GM19351 (cell line): ENCODE results near the gene NTN1.

Experiments used
- ATAC-seq: cut with Tn5 transposase; IDR thresholded peaks from one replicate; pipeline ENCODE4 v1.9.1; 2021; ENCODE audit warnings: mild to moderate bottlenecking, moderate library complexity; ENCODE audit not compliant: unreplicated experiment

Gene NTN1

DNA sequence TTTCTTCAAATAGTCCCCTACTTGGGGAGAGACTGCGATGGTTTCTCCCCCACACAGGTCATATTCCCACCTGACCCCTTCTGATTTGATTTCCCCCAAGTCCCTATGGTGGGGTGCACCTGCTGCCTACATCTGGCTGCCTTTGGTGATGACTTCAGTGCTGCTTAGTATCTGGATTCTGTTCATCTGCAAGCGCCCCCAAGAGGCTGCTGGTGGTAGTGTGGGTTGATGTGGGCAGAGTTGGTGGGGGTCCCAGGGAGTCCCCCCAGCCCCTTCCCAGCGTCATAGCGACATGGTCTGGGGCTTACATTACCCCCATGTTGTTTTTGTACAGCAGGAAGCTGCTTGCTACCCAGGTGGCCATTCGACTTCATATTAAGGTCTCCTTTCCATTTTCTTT lies 99.2 kb downstream of the NTN1 start:
- ATAC-seq: no peak

DNA sequence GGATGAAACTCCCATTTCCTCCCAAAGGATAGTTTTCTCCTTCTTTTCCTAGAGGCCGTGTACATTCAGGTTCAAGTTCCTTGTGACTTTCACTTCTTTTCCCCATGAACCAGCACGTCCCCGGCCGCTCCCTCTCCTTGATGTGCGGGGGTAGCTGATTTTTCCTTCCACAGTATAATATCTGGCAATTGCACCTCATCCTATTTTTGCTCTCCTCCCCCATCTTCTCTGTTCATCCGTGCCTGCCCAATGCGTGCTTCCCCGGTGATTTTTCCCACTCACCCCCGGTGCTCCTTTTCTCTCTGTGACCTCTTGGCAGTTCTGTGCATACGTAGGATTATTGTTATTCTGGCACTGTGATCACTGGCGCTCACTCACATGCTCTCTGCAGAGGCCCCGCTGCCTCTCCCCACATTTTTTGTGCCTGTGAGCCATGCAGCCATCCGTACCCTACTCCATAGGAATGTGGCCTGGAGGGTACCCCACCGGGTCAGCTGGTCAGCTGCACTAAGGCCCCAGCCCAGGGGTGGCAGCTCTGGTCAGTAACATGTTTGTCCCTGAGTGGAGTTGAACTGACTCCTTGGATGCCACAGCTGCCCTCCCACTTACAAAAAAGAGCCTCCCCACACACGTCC lies 100.0 kb downstream of the NTN1 start:
- ATAC-seq: no peak

DNA sequence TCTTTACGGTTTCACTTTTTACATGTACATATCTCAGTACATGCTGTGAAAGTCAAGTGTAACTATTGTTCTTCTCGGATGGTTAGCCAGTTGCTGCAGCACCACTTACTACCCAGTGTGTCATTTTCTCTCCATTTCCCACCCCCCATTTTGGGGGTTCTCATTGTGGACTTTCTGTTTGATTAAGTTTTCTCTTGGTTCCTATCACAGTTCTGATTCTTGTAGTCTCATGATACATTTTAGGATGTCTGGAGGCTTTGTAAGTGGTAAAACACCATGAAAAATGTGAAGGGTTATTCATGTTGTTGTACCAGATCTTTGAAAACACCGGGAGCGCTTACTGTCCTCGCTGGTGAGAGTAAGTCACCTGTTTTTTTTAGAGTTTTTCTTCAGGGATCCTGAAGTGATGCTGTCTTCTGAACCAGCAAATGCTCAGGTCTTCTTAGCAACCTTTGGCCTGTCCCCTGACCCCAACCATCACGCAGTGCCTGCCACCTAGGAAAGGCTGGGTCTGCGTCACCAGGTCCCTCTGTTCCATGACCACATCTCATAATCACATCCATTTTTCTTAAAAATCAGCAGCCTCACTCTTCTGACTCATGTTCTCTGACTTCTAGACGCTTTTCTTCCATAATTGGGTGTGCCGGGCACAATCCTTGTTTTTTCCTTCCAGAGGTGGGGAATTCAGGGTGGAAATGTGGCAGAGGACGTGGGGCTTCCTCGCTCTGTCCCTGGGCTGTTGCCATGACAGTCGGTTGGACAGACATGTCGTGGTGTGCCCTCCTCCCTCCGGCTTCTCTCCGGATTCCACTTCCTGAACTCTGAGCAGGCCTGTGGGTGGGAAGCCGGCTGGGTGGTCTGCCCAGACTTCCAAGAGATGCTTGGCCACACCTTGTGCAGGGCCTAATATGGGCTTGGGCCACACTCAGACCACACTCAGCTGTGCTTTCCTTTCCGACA lies 102.6 kb downstream of the NTN1 start:
- ATAC-seq: no peak

DNA sequence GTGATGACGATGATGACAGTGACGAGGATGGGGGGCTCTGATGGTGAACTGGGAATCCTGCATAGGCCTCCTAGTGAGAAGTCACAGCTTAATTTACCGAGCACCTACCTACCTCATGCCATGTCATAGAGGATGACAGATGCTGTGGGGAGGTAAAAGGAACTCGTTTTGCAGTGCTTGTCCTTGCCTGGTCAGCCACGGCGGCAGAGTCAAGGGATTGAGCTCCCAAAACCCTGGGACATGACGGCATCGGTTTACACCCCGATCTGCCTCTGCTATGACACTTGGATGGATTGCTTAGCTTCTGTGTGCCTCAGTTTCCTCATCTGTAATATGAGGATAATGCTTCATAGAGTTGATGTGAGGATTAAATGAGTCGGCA lies 103.2 kb downstream of the NTN1 start:
- ATAC-seq: no peak

DNA sequence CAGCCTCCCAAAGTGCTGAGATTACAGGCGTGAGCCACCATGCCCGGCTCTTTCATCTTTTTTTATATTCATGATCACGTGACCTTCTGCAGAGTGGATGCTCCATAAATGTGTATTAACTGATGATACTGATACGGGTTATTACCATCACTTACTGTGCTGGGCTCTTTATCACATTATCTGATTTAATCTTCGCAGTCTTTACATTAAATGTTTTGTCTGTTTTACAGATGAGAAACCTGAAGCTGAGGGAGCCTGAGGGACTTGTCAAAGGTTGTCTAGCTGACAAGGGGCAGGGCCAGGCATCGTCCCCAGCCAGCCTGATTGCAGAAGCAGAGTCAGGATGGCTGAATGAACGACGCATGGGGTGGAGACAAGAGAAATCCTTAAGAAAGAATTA lies 104.4 kb downstream of the NTN1 start:
- ATAC-seq: no peak

DNA sequence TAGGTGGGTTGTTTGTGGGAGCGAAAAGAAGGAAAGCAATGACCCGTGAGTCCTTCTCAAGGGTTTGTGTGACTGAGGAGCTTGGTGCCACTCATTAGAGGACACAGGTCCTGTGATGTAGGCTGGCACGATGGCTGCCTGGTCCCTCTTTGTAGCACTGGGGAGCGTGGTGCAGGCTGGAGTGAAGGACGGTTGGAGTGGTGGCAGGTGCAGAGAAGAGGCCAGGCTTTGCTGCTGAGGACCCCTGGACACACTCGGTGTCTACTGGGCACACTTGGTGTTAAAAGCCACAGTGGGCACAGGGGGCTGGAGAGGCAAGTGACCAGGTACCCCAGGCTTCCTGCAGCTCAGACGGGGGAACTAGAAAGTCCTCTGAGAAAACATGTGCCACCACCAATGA lies 106.0 kb downstream of the NTN1 start:
- ATAC-seq: no peak

DNA sequence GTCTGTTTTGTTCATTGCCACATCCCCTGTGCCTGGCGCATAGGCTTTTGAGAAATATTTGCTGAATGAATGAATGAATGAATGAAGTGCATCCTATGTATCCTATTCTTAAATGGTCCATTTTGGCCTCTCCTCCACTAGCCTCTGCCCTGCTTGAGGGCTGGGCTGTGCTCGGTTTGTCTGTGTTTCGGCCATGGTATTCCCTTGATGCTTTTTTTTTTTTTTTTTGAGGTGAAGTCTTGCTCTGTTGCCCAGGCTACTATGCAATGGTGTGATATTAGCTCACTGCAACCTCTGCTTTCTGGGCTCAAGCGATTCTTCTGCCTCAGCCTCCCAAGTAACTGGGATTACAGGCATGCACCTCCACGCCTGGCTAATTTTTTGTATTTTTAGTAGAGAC lies 110.1 kb downstream of the NTN1 start:
- no peak for ATAC-seq

DNA sequence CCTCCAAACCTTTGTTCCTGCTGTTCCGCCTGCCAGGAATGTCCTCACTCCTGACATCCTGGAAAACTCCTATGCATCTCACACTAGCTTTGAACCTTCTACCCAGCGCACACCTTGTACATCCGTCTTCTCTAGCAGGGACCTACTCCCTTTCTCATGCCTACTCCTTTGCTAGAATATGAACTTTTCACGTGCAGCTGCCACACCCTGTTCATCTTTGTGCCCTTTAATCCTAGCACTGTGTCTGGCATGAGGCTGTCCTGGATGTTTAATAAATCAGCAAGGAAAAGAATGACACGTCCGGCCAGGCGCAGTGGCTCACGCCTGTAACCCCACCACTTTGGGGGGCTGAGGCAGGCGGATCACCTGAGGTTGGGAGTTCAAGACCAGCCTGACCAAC lies 111.0 kb downstream of the NTN1 start:
- ATAC-seq: no peak

DNA sequence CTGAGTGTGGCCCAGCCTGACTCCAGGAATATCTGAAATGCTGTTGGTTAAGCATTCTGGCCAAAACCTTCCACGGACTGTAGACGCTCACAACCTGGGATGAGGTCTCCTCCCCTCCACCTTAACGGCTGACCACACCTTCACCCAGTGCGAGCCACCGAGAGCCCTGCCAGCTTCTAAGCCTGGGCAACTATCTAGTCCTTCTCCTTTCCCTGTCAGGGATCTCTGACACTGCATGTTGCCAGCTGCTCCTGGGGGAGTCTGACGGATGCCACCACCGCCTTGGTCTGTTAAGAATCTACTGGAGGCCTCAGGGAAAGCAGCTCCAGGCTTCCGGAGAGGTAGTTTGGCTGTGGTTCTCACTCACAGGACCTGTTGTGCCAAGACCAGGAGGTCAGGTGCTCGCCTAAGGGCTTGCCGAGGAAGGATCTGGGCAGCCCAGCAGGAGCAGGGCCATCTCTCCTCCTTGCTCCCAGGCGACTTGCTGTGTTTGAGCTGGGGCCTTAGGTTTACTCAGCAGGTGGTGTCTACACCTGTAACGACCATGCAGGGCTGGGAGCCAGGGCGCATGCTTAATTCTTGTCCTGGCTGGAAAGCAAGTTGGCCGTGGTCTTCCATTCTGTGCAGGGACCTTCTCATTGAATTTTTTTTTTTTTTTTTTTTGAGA lies 111.8 kb downstream of the NTN1 start:
- no peak for ATAC-seq

DNA sequence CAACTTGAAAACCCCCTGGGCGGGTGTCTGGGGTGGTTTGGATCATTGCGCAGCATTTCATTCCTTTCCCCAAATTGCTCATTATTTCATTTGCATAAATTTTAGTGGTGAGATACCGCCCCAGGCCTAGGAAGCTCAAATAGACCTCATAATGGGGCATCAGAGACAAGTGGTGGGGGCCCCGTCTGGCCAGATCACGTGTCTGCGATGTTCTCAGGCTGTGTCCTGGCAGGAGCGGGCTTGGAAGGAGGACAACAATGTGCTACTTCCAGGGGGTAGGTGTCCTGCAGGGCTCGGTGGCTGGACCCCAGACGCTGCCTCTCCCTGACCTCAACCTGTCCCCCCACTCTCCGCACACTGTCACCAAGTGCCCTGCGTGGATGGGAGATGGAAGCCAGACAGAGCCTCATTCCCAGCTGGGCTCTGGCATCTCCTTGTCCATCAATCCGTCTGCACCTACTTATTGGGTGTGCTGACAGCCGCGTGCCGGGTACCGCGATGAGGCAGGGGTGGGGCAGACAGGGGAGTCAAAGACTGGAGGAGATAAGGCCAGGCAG lies 116.9 kb downstream of the NTN1 start:
- no peak for ATAC-seq

DNA sequence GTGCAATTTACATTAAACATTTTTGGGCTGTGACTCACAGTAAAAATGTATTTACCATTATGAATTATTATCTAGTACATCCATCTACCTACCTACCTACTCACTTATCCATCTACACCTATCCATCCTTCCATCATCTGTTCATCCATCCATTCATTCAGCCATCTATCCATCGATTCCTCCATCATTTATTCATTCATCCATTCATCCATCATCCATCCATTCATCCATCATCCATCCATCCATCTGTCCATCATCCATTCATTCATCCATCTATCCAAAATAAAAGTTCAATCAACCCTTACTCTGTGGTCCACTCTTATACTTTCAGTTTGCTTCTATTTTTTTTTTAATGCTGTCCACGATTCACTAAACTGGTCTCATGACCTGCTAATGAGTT lies 118.4 kb downstream of the NTN1 start:
- ATAC-seq: no peak

DNA sequence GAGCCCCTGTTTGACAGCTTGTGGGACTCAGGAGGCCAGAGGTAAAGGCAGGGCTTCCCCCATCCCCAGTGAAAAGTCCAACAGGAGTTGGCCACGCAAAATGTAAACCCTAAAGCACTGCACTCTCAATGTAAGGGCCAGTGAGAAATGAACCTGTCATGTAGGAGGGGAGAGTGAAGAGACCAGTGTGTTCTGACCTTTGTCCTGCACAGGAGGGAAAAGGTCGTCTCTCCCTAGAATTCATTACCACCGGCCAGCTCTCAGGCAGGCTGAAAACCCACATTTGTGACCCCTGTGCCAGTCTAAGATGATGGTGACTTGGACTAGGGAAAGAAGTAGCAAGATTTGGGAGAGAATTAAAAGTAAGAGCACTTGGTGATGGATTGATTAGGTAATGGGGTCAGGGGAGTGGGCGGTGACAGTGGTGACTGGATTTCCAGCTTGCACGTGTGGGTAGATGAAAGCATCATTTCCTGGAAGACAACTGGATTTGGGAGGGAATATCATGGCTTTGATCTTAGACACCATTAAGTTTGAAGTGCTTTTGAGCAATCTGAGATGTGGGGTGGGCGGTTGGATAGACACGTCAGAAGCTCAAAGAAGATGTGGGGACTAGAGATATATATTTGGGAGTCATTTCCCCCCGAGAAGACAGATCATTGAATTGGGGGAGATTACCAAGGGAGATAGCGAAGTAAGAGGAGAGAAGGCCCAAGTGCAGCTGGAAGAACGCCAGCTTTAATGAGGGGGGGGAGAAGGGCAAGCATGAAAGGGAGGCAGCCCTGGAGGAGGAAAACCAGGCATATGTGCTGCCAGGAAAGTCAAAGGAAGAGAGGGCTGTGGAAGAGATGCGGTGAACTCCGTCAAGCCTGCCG lies 119.5 kb downstream of the NTN1 start:
- ATAC-seq: no peak

DNA sequence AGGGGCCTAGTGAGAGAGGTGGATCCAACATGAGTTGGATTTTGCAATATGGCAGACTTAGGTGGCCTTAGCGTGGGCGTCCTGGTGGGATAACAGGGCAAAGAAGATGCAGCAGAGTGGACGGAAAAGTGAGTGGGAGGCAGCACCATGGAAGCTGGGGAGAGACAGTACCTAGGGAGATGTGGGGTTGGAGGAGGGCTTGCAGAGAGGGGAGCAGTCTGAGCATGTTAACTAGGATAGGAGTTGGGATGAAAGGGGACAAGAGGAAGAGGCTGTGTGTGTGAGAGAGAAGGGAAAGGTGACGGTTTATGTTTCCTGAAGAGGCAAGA lies 120.1 kb downstream of the NTN1 start:
- ATAC-seq: no peak

DNA sequence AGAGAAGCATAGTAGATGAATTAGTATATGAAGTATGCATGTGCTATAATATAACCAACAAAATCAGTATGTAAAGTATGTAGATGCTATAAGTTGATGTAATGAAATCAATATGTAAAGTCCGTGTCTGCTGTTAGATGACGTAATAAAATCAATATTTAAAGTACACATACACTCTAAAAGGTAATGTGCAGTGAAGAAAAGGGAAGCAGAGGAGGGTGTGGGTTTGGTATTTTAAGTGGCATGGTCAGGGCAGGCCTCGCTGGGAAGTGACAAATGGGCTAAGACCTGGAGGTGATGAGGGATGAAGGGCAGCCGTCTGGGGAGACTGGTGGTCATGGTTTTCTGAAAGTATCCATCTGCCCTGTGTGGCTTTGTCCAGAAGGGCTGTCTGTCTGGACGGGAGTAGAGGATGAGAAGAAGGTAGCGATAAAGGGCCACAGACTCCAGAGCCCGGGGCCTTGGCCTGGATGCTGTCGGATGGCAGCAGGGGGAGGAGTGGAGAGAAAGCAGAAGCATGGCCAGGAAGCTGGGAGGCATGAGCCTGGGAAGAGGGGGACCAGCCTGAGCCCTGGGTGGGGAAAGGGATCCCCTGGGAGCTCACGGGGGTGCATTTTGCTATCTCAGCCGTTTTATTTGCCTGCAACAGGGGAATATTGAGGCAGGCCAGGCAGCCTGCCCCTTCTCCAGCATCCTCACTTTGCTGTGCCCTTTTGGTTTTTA lies 121.6 kb downstream of the NTN1 start:
- ATAC-seq: no peak

DNA sequence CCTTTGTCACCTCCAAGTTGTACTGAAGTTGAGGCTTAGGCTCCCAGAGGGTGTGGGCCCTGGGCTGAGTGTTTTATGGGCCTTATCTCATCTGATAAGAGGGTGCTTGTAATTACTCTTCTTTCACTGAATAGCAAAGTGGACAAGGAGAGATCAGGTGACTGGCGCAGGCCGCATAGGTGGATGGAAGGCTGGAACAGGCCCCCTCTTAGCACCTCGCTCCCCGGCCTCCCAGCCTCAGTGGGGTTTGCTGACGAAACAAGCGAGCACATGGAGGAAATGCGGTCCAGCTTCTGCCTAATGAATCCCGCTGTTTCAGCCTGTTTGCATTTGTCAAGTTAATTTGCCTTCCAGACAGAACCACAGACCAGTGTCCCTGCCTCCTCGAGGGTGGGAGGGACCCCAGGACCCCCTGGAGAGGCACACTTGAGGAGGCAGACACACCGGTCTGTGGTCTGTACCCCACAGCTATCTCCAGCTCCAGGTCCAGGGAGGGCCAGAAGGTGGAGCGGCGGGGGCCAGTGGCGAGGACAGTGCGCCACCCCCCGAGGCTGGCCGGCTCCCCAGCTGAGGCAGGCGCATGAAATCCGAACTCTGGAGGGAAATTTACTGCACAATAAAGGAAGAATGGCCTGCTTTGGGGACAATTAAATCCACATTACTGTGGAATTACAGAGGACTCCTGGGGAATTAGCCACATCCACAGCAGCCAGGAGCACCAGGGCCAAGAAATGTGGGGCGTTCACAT lies 123.4 kb downstream of the NTN1 start:
- ATAC-seq: no peak

DNA sequence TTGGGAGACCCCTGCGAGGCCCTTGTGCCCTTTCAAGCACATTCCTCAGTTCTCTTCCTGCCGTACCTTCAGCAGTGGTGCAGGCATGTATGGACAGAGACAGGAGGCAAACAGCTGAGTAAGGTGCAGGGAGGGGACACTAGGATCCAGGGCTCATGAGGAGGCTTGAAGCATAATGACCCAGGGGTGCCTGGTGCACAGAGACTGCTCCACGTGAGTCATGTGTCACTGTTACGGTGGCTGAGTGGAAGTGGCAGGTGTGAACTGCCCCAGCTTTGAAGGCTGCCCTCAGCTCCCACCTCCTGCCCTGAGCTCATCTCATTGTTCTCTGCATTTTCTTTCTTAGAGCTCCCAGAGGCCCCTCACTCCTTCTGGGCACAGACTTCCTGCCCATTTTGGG lies 124.8 kb downstream of the NTN1 start:
- ATAC-seq: no peak

DNA sequence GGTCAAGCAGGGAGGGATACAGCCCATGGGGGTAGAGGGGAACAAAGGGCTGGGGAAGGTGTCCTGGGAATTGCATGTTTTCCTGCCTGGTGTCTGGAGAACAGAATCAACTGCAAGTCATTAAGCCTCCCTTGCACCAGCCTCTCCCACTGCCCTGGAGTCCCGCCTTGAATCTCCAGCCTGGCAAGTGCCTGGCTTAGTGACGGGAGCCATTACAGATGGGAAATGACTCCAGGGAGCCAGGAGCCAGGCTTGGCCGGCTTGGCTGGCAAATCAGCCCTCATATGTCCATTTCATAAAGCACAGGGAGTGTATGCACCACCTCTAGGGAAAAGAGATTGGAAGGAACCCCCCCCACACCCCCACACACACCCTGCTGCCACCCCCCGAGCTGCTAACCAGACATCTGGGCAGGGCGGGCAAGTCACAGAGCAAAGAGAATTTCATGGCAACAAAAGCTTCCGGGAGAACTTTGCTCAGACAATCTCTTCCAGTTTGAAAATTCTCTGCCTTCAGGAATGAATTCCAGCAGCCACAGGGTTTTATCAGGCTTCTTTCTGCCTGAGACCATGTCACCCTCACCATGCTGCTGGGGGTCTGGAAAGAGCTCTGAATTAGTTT lies 127.7 kb downstream of the NTN1 start:
- no peak for ATAC-seq

DNA sequence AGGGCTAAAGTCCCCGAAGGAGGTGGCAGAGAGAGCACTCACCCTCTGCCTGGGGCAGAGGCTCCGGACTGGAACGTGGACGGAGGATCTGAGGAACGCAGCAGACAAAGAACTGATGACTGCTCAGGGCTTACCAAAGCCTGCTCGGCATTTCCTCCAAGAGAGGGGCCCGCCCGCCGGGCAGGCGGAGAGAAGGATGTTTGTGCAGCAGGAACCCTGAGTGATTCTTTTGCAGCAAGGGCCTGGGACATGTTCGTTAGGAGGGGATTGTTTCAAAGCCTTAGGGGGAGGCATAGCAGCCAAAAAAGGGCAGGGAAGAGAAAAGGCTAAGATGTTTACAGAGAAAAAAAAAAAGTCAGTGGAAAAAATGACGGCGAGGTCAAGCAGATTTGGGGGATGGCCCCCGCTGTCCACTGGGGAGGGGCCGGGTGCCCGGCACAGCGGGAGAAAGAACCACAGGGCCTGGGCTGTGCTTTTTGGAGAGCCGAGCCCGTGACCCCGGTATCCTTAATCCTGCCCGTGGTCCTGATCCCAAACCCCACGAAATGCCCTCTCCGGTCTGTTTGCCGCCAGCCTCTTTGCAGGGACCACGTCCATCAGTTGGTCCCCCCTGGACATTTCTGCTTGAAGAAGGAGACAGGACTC lies 129.3 kb downstream of the NTN1 start:
- ATAC-seq: no peak

DNA sequence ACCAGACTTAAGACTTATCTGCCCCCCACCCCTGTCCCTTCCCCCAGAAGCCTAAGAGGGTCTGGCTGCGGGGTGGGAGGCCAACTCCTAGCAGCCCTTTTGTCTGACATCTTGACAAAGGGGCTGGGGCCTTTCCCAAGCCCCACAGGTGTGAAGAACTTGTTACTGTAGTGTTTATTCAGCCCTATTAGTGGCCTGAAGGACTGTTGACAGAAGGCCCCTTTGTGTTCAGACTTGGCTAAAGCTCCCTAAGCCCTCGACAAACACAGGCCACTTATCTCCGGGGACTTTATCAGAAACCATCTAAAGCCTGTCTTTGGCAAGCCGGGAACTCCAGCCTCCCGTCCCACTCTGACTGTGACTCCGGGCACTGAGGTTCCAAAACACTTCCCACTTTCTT lies 129.8 kb downstream of the NTN1 start:
- no peak for ATAC-seq
